ENCODE results near the gene PAK5.
A peak's percentile ranks its signal among the peaks of the same experiment; 100 is the strongest.

Gene PAK5

DNA sequence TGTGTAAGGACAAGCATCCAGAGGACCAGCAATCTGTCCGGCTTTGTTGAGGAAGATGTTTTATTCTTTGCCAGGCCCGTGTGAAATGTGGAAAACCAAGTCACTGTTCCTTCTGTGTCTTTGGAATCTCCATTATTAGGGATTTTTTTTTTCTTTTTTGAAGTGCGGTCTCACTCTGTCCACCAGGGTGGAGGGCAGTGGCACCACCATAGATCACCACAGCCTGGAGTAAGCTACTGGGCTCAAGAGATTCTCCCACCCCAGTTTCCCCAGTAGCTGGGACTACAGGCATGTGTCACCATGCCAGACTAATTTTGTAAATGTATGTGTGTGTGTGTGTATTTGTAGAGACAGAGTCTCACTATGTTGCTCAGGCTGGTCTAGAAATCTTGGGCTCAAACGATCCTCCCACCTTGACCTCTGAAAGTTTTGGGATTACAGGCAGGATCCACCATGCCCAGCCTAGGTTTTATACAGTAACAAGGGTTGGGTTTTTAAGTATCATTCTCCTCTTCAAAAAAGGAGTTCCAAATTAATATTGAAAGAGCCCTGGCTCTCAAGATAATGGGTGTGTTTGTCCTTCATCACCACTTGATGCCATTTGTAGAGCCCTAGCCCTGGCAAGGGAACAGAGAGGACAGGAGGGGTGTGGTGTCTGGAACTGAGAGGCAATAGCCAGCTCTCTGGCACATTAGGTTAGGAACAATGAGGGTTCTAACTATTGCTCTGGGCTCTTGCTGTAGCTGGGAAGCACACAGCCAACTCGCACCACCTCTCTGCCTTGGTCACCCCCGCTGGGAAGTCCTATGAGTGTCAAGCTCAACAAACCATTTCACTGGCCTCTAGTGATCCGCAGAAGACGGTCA lies 321.3 kb downstream of the PAK5 start:
- ATAC-seq, result no peak
- DNase-seq, result no peak

DNA sequence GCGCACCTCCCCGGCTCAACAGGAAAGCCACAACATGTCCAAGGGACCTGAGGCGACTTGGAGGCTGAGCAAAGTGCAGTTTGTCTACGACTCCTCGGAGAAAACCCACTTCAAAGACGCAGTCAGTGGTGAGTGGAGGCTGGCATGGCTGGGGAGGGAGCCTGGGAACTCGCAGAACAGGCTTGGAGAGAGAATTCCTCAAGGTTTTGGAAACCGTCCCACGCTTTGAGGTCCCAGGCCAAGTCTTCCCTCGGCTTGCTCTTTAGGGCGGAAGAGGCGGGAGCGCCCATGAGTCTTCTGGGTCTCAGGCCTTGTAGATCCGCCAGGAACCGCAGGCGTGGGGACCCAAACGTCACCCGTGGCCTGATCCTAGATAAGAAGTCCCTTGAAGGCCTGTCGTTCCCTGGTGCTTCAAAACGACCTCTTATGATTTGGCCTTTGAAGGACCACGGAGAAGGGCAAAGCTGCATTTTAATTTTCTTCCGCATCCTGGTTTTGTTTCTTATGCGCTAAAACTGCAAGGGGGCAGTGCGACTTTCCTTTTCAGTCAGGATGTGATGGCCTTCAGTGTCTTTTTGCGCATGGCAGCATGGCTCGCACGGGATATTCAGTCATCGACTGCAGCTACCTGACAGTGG lies 322.5 kb downstream of the PAK5 start:
- no peak for DNase-seq
- no peak for ATAC-seq

DNA sequence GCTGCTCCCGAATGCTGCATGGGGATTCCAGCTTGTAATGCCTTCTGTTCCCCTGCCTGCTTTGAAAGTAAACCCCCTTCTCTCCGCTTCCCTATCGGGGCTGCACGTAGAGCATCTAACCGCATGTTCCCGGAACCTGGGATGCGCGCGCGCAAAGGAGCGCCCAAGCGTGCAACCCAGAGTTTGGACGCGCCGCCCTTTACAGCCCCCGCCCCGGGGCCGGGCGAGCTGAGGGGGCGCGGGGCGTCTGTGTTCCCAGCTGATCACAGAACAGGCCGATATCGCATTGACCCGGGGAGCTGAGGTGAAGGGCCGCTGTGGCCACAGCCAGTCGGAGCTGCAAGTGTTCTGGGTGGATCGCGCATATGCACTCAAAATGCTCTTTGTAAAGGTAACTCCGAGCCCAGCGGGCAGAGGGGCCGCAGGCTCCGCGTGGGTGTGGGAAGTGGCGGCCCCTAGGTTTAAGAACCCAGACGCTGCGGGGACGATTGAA lies 323.1 kb downstream of the PAK5 start:
- no peak for DNase-seq
- ATAC-seq, result no peak

DNA sequence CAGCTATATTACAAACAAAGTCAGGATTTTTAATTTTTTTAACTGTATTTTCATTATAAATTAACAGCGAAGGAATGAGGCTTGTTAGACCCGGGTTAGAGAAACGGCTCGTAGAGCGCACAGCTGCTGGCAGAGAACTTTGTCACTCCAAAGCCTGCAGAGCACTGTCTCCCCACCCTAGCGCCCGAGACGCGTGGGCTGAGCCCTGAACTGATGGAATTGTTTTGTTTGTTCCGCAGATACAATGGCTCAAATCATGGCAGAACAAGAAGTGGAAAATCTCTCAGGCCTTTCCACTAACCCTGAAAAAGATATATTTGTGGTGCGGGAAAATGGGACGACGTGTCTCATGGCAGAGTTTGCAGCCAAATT lies 323.7 kb downstream of the PAK5 start:
- DNase-seq (no peak), ATAC-seq (no peak)

DNA sequence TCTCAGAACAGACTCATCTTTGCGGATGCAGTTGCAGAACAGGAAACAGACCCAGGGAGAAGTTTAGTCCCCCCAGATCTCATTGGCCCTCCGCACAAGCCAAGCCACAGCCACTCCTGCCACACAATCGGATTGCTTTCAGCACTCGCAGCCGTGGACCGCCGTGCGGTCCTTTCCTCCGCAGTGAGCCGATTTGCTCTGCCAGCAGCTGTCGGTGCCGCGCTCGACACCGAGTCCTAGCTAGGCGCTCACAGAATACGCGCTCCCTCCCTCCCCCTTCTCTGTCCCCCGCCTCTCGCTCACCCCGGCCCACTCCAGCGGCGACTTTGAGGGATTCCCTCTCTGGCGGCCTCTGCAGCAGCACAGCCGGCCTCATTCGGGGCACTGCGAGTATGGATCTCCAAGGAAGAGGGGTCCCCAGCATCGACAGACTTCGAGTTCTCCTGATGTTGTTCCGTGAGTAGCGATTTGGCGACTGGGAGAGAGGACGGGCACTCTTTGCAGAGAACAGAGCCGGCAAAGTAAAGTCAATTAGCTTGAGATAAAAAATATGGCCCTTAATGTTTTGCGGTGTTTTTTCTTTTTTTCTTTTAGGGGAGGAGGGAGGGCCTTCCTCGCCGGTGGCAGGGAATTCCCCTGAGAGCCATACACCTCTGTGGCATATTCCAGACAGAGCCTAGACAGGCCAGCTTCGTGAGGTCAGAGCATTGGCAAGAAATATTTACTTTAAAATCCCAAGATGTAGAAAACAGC lies 324.2 kb downstream of the PAK5 start, which contains the start of gene LAMP5:
LAMP5 (plus strand) TSS at position 130 of the 753 bp plus-strand sequence; CDS start at position 393, 263 bp downstream.
- no peak for DNase-seq
- no peak for ATAC-seq

DNA sequence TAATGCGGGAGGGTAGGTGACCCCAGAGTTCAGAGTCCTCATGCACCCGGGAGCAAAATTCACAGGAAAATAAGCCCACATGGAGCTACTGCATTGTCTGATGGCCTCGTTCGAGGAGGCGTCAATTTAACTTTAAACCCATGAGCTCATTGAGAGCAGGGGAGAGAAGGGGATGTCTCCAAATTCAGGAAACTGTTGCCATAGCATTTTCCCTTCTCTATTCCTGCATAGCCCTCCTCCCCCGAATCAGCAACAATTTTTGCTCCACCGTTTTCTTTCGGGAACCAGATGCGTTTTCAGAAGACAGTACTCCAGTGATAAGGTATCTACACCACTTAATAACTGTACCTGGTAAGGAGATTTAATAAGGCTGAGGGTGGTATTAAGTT lies 324.8 kb downstream of the PAK5 start:
- DNase-seq (no peak), ATAC-seq (no peak)

DNA sequence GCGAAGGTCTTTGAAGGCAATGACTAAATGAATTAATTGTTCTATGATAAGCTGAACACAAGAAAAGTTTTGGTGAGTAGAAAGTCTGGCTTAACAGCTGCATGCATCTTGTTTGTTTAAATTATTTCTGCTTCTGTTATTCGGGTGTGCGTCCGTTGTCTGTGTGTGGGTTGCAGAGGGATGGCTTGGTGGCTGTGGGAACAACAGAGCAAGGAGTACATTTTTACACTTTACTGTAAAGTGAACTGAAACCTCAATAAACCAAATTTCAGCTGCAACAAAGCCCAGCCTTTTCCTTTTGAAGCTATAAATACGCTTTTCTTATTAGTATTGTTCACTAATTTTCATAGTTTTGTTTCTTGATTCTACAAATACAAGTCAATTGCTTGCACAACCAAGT lies 328.0 kb downstream of the PAK5 start:
- DNase-seq, result no peak
- ATAC-seq, result no peak

DNA sequence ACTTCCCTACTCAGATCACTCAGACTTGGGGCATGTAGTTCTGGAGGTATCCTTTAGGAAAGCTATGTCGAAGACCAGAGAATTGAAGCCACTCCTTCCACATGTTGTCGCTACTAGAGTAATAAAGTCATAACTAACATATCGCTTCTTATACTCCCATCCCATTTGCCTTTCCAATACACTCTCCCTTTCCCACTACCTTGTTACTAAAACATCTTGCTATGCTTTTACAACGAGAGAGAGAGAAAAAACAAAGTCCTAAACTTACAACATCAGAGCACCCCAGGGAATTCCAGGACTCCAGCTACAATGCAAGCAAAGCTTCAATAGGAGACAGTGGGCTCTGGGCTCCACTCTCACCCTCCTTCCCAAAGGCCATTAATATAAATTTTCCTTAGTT lies 329.6 kb downstream of the PAK5 start:
- ATAC-seq, result no peak

DNA sequence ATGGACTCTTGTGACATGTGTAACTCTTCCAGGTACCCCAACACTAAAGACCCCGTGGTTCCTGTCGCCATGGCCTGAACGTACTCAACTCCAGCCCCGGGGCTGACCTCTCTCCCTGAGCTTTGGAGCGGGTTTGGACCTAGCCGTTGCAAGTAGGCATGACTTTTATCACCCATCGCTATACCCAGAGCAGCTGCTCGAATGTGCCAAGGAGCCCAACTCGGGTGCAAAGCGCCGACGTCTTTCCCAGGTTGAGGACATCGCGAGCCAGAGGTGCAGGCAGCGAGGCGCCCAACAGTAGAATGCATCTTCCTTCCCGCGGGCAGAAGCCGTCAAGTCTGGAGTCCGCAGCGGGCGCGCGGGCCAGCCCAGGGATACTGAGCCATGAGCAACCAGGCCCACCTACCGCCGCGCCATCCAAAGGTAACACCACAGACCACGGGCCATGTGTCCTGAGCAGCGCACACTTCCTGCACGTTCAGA lies 330.1 kb downstream of the PAK5 start:
- DNase-seq (no peak), ATAC-seq (no peak)

More for the DNA sequence above, 329.6 kb downstream of the PAK5 start:
- no peak for DNase-seq

DNA sequence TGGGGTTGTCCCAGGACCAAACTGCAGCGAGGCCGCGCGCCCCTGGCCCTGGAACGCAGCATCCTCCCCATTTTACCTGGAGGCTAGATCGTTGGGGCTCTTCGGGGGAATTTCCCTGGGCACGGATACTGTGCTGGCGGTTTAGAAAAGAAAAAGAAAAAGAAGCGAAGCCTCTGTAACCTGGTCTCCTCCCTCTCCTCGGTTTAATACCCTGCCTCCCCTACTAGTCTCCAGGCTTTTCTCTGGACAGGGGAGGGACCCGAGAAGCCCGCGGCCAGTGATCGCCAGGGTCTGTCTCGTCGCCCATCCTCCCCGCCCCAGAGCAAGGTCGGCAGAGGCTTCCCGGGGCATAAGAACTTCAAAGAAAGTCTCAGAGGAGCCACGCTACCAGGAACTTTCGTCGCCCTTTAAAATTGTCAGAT lies 330.6 kb downstream of the PAK5 start:
- DNase-seq (no peak), ATAC-seq (no peak)

DNA sequence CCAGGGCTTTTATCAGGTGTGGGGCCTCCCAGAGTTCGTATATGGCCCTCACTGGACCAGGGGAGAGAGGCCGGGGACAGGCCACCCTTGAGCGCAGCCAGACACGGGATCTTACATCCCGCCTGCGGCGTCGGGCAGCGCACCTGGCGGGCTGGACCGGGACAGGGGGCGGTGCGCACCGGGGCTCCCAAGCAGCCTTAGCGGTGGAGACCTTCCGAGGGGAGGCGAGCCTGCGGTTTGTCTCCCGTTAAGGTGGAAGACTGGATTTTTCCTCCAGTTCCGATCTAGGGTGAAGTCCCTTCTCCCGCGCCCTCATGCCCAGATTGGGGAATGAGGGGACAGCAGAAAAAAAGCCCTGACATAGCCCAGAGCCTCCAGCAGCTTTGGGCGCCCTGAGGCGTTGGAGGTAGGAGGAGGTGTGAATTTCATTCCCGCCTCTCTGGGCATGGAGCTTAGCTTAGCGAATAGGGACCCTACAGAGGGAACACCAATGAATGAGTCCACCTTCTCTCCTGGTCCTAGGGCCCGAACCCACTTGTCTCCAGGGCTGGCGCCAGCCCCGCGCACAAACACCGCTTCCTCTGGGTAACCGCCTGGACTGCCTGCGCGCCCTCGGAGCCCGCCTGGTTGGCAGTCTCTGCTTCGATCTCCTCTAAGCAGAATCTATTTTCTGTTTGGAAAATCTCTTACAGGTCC lies 331.2 kb downstream of the PAK5 start:
- DNase-seq, result no peak
- no peak for ATAC-seq

DNA sequence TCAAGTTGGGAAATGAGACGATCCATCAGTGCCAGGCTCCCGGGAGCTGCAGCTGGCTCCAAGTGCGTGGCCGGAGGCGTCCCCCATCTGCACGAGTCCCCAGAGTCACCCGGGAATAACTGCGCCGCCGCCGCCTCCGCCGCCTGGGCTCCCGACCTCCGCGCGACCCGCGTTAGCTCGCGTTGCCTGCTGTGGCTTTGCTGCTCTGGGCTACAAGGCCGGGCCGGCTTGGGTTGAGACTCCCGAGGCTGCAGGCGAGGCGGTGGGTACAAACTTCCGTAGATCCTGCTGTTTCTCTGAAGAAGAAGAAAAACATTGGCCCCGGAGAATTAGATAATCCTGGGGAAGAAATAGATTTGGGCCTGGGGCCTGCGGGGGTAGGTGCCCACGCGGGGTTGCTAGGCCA lies 331.9 kb downstream of the PAK5 start:
- DNase-seq (no peak), ATAC-seq (no peak)

DNA sequence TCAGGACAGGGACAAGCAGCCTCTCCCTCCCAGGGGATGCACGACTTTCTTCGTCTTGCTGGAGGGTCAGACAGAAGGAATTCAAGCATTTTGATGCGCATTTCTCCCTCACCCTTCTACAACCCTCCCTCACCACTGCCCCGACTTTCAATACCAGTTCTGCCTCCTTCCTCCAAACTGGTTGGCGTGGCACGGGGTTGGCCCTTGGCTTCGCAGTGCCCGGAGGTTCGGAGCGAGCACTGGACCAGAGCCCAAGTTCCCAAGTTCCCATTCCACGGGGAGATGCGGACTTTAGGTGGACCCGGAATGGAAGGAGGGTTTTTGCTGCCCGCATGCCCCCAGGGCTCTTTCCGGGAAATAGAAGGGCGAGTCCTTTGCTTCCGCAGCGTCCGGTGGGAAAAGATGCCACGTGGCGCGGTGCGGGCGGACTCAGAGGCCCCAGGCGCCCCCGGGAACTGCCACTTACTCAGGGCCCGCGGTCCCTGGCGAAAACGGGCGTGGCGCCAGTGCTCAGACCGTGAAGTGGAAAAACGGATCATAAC lies 332.5 kb downstream of the PAK5 start:
- ATAC-seq (no peak), DNase-seq (no peak)

DNA sequence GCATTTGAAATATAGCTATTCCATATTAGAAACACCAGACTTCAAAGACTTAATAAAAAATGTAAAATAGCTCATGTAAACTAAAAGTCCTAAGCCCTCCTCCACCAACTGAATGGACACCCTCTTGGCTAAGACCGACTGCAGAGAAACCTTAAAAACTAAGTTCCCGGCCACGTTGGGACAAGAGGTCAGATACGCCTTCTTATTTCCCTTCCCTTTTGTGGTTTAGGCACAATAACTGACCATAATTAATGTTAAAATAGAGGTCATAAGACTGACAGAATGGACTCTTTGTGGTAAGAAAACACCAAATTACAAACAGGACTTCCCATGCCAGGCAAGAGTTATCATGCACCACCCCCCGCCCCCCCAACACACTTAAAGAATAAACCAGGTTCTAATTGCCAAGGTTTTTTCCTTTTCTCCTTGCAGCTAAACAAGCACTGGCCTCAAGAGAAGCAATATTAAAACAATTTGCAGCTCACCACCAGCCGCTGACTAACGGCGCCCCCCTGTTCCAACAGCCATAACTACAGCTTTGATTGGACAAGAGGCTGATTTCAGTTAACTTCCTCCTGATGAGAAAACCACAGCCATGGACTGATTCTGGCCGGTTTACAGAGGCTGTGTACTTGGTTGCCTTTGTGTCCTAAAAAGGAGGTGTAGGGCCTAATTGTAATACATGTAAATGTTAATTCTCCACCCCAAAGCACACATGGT lies 335.2 kb downstream of the PAK5 start:
- DNase-seq (no peak), ATAC-seq (no peak)

DNA sequence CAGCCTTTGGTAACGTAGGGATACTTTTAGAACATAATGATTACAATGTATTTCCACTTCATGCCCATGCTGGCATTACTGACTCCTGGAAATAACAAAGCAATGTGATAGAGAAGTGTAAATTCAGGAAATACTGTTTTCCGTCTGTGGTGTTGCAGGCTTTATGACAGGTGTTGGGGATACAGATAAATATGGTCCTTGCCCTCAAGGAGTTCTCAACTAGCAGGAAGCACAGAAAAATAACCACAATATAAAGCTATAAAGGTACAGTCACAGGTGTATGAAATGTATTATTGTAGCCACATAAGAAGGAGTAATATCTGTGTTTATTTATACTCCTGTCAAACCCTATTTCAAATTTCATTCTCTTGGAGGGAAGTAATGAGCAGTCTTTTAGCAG lies 337.4 kb downstream of the PAK5 start:
- DNase-seq (no peak), ATAC-seq (no peak)

DNA sequence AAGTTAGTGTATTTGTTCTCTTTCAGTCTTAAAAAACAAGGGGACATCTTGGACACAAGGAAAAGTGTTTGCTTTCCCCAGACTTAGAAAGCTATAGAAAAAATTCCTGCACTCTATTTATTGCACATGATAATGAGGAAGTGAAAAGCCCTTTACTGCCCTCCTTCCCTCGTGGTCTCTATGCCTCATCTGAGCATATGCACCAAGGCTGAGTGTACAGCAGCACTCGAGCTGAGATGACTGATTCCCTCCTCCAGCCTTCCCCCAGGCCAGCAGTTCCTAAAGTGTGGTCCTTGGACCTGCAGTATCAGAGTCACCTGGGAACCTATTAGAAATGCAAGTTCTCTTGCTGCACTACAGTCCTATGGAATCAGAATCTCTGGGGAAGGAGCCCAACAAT lies 338.8 kb downstream of the PAK5 start:
- peak; percentile 19 for ATAC-seq

DNA sequence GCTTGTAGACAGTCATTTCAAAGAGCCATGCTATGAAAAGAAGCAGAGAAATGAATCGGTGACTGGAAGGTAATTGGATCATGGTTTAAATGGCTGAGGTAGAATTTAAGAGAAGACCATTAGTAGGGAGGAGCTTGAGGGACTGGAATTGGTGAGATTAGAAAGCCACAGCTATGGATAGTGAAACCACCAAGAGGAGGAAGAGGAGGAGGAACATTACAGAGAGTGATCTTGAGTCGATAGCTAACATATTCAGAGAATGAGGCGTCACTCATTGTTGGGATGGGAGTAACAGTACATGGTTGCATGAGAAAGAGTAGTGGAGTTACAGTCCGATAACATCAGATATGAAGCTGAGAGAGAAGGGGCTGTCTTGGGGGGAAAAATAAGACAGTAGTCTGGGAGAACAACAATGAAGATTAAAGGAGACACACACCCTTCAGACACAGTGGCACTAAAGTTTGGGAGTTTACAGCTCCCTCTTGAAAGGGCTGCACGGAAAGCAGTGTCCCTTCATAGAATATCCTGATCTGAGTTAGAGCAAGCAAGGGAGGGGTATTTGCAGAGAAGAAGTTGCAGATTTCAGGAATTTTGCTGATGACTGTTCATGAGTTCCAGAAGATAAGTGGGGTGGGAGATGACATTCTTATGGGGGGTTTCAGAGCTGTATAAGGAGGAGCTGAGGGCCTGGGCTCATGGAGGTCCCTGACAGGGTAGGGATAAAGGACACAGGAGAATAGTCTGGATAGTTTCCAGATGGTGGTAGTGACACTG lies 339.6 kb downstream of the PAK5 start:
- ATAC-seq (no peak), DNase-seq (no peak)

More for the DNA sequence above, 338.8 kb downstream of the PAK5 start:
- no peak for DNase-seq

DNA sequence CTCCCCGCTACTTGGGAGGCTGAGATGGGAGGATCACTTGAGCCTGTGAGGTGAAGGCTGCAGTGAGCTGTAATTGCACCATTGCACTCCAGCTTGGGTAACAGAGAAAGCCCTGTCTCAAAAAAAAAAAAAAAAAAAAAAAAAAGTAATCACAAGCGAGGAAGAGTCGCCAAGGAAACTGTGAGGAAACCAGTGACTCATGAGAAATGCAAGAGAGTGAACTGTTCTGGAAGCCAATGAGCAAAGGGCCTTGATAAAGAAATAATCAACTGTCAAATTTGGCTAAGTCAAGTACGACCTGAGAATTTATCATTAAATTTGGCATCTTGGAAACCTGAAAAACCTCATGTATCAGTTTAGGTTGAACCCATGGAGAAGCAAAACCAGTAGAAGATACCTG lies 340.6 kb downstream of the PAK5 start:
- no peak for DNase-seq
- ATAC-seq, result no peak

DNA sequence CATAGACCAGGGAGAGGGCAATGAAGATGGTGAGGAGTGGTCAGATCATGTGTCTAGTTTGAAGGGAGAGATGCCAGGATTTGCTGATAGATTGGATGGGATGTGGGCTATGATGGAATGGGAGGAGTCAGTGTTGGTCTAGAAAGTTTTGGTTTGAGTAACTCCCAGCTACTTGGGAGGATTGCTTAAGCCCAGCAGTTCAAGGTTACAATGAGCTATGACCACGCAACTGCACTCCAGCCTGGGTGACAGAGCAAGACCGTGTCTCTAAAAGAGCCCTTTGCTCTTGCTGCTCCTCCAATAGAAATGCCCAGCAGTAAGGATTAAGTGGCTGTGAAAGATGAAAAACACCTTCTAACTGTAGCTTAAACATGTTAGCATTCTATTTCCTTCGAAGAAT lies 342.7 kb downstream of the PAK5 start:
- no peak for ATAC-seq
- DNase-seq, result no peak

DNA sequence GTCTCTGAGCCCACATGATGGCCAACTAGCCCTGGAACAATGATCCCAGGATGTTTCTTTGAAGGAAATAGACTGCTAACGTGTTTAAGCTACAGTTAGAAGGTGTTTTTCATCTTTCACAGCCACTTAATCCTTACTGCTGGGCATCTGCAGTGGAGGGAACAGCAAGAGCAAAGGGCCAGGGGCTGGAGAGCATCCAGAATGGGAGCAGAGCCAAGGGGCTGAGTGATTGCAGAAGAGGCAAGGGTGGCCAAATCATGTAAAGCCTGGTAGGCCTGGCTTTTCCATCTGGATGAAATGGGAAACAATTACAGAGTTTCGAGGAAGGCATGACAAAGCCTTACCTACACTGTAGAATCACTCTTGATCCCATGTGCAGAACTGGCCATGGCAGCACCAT lies 343.2 kb downstream of the PAK5 start:
- DNase-seq (no peak), ATAC-seq (no peak)

Data from stimulated activated naive CD8-positive, alpha-beta T cell treated with anti-CD3 and anti-CD28 coated beads, Interleukin-15, Interleukin-2, amounts not matched to agents 100 U/mL and 50 U/mL, for 24 hours (primary cell).